Measurements from ENCODE around the gene RAB5IF.

Gene RAB5IF

GRCh38 chr20:36642136-36642535 is 36.6 kb downstream of the RAB5IF start:
- no peak for DNase-seq (ENCODE audit: low read depth)
- no peak overlapping the region for H3K4me3 ChIP-seq (ENCODE audit: low read length)
- no peak for TF ChIP-seq CTCF (IDR thresholded peaks at IDR 0.05; ENCODE audit: insufficient read depth, low read depth, low read length, missing control alignments)

GRCh38 chr20:36644032-36644705 is 38.6 kb downstream of the RAB5IF start:
- no peak for TF ChIP-seq CTCF (IDR thresholded peaks at IDR 0.05; ENCODE audit: insufficient read depth, low read depth, low read length, missing control alignments)
- DNase-seq (ENCODE audit: low read depth), result no peak
- no peak overlapping the region for H3K4me3 ChIP-seq (ENCODE audit: low read length)

- no peak overlapping the region for H3K4me3 ChIP-seq (ENCODE audit: low read length)
- DNase-seq (ENCODE audit: low read depth), result no peak
- no peak for TF ChIP-seq CTCF (IDR thresholded peaks at IDR 0.05; ENCODE audit: insufficient read depth, low read depth, low read length, missing control alignments)
Measured at GRCh38 chr20:36644706-36645095, 39.1 kb downstream of the RAB5IF start.

GRCh38 chr20:36645353-36645752 is 39.8 kb downstream of the RAB5IF start:
- H3K4me3 ChIP-seq (ENCODE audit: low read length), result no peak overlapping the region
- TF ChIP-seq CTCF (IDR thresholded peaks at IDR 0.05; ENCODE audit: insufficient read depth, low read depth, low read length, missing control alignments), result no peak
- no peak for DNase-seq (ENCODE audit: low read depth)

GRCh38 chr20:36645998-36646397 is 40.4 kb downstream of the RAB5IF start, which contains the start of gene SLA2:
SLA2 (minus strand) TSS chr20:36646196; CDS start chr20:36641335, 4,861 bp downstream.
- H3K4me3 ChIP-seq (ENCODE audit: low read length), result no peak within 1 kb of the TSS
- no peak for DNase-seq (ENCODE audit: low read depth)
- no peak for TF ChIP-seq CTCF (IDR thresholded peaks at IDR 0.05; ENCODE audit: insufficient read depth, low read depth, low read length, missing control alignments)

- no peak overlapping the region for H3K4me3 ChIP-seq (ENCODE audit: low read length)
- DNase-seq (ENCODE audit: low read depth), result peak; percentile 69
- TF ChIP-seq CTCF (IDR thresholded peaks at IDR 0.05; ENCODE audit: insufficient read depth, low read depth, low read length, missing control alignments), result no peak
Measured at GRCh38 chr20:36646678-36647077, 41.1 kb downstream of the RAB5IF start.
